GM19193 (cell line): Measurements from ENCODE around the gene R3HDM4.

Experiments used
- POLR2A ChIP-seq: IDR thresholded peaks from 4 replicates; pipeline ENCODE4 v1.6.1; 2011; ENCODE audit not compliant: insufficient read depth, insufficient read length; ENCODE audit errors: extremely low read depth

R3HDM4 gene

GRCh38 chr19:871446-872265, 41.4 kb downstream of the R3HDM4 start:
- TF ChIP-seq POLR2A: no peak

GRCh38 chr19:870963-871401, 42.0 kb downstream of the R3HDM4 start:
- no peak for TF ChIP-seq POLR2A

DNA sequence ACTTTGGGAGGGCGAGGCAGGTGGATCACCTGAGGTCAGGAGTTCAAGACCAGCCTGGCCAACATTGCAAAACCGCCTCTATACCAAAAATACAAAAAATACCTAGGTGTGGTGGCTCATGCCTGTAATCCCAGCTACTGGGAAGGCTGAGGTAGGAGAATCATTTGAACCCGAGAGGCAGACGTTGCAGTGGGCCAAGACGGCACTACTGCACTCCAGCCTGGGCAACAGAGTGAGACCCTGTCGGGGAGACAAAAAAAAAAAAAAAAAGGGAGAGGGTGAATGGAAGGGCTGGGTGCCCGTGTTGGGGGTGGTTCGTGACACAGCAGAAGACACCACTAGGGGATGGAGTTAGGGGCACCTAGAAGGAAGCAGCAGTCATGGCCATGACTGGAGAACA, 42.7 kb downstream of the R3HDM4 start:
- TF ChIP-seq POLR2A: no peak

DNA sequence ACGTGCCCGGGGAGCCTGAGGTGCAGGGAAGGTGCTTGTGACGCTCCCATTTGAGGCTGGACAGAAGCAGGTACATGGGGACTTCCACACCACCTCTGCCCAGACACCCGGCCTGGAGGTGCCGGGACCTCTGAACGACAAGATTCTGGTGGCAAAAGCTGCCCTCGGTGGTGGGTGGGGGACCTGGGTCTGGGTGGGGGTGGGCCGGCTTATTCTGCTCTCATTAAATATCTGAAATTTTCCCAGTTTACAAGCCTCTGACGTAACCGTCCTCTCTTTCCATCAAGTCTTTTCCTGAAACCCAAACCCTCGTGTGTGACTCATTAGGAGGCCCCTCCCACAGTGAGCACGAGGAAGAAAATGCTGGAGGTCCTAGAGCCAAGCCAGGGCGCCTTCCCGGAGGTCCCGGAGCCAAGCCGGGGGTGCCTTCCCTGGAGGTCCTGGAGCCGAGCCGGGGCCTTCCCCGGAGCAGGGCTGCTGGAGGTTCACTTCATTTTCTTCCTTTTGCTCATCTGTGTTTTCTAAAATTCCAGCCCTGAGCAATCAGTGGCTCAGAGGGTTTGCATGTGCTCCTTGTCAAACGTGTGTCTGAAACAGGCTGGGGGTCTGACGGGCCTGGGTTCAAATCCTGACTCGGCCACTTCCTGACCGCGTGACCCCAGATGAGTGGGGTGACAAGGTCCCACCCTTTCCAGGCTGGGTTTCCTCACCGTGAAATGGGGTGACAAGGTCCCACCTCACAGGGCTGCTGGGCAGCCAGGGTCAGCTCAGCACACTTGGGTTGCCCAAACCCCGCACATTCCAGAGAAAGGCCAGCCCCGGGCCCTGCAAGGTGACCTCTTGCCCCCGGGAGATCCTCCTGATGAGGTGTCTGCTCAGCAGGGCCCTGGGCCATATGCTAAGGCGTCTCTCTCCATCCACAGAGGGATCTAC, 43.5 kb downstream of the R3HDM4 start:
- no peak for TF ChIP-seq POLR2A

DNA sequence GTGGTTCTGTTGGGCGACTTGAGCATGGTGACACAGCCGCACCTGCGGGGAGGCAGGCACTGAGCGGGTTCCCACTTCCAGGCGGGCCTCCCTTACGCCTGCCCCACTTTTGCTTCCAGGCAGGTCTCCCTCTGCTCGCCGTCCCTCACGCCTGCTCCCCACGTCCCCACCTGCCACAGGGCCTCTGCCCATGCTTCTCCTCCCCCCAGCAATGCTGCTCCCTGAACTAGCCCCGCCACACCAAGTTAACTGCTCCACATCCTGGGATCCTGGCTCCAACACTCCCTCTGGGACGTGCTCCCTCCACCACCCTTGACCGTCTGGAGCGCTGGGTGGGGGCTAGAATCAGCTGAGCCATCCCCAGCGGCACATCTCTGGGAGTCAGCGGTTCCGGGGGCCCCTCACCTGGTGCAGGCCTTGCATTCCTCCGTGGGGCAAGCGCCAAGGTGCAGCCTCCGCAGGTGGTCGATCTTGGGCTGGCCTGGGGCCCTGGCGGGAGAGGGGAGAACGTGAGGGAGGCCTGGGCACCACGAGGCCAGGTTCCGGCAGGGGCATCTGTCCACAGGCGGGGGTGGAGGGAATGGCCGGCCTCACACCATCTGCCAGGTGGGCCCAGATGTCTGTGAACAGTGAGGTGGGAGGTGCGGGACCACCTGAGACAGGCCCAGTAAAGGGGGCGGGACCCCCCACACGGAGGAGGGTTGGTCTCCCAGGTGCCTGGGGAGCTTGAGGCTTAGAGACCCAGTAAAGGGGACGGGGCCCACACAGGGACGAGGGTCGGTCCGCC, 44.4 kb downstream of the R3HDM4 start:
- no peak for TF ChIP-seq POLR2A

GRCh38 chr19:867855-868457, 45.1 kb downstream of the R3HDM4 start:
- TF ChIP-seq POLR2A: no peak

- no peak for TF ChIP-seq POLR2A
Observed at GRCh38 chr19:867301-867793, 45.7 kb downstream of the R3HDM4 start.

DNA sequence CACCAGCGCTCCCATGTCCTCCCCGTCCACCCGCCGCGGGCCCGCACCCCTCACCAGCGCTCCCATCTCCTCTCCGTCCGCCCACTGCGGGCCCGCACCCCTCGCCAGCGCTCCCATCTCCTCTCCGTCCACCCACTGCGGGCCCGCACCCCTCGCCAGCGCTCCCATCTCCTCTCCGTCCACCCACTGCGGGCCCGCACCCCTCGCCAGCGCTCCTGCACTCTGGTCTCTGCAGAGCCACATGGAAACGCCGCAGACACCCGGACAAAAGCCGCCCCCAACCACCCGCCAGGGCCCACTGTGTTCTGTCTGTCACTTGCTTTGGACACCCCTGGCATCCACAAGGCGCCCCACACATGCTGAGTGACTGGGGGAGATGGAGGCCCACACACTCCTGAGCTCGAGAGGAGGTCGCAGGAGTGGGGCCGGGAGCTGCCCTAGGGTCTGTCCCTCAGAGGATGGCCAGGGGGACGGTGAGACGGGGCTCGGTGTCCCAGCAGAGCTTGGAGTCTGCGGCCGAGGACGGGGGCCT, 46.2 kb downstream of the R3HDM4 start:
- no peak for TF ChIP-seq POLR2A

- no peak for TF ChIP-seq POLR2A
Observed at GRCh38 chr19:863315-863620, 49.8 kb downstream of the R3HDM4 start.

DNA sequence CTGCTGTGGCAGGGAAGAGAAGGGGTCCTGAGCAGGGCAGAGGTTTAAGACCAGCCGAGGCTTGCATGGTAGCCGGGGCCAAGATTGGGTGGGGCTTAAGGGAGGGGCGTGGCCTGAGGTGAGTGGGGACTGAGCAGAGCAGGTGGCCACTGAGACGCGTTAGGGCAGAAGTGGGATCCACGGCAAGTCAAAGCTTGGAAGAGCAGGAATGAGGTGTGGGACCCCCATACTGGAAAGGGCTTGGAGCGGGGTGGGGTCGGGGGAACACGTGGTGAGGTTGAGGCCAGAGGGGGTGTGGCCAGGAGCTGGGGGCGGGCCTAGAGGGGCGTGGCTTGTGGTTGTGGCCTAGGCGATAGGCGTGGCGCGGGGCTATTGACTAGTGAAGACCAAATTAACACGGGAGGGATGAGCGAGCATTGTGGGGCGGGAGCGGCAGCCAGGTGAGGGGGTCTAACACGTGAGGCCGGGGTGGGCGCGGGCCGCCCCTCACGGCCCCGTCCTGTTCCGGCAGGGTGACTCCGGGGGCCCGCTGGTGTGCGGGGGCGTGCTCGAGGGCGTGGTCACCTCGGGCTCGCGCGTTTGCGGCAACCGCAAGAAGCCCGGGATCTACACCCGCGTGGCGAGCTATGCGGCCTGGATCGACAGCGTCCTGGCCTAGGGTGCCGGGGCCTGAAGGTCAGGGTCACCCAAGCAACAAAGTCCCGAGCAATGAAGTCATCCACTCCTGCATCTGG, 50.3 kb downstream of the R3HDM4 start:
- no peak for TF ChIP-seq POLR2A

- no peak for TF ChIP-seq POLR2A
Observed at GRCh38 chr19:861756-862580, 51.1 kb downstream of the R3HDM4 start.

GRCh38 chr19:861141-861755, 51.8 kb downstream of the R3HDM4 start:
- TF ChIP-seq POLR2A: no peak
